K562 (cell line): ENCODE measurements around the gene OGFR. TPM values are rescaled to one million over a fixed set of nuclear protein-coding genes. Genes with fewer than 3 reads are reported as not detected.

ENCODE experiments used
- ATAC-seq: fragments of 200-7000 bp; cut with Tn5 transposase; 3 replicates; pipeline ENCODE4 v1.9.1; 2020; ENCODE audit warnings: moderate library complexity
- BruUV-seq: library from RNA; stranded (reverse); fragments of 400-500 nt; replicated peaks from 2 replicates; lab custom pipeline; 2021; lab: Mats Ljungman, UMichigan
- CTCF ChIA-PET: fragments of 300-600 bp; formaldehyde crosslinking; extraction: SDS; loops from one replicate; lab custom pipeline; 2021; ENCODE audit warnings: low intra/inter-chr PET ratio; lab: Yijun Ruan, JAX
- POLR2A ChIA-PET: fragments of 300-600, 350-650 bp; sonication (Branson Sonifier 250); formaldehyde crosslinking; extraction: SDS; loops from one replicate; lab custom pipeline; 2021; ENCODE audit warnings: antibody characterized with exemption, inconsistent platforms; lab: Yijun Ruan, JAX
- DNase-seq, 4 experiments: peaks; one replicate each; pipeline versions ENCODE4 v3.0.0 to v3.0.0-alpha.2; 2011 to 2018; ENCODE audit warnings: low spot score in 3 of 4, mixed read lengths in 3 of 4; ENCODE audit errors: extremely low read depth in 1 of 4
- FAIRE-seq: peaks from 2 replicates; lab custom pipeline; 2011; peaks lifted over from hg19 to GRCh38; lab: Jason Lieb, UNC
- H2AFZ ChIP-seq: 2 replicates; pipeline ENCODE4 v1.6.0; 2011; ENCODE audit warnings: low read depth, low read length, control low read depth, inconsistent platforms
- H3K27ac ChIP-seq: fragments of 200-600 bp; 3 replicates; pipeline ENCODE4 v1.8.0; 2011; ENCODE audit warnings: low read depth, mild to moderate bottlenecking, control low read depth, inconsistent platforms, low read length, moderate library complexity, mixed read lengths; ENCODE audit errors: extremely low read depth
- H3K27me3 ChIP-seq, 2 experiments: fragments of 300-600 bp in 1 of 2; 2 replicates in 1 of 2; 3 replicates in 1 of 2; pipeline versions ENCODE4 v1.6.0 to v1.8.0; 2011; ENCODE audit warnings: inconsistent platforms in 2 of 2, low read length in 2 of 2, mild to moderate bottlenecking in 1 of 2, mixed read lengths in 1 of 2, moderate library complexity in 1 of 2; ENCODE audit not compliant: control insufficient read depth in 2 of 2, insufficient read depth in 2 of 2
- H3K36me3 ChIP-seq: fragments of 300-600 bp; 3 replicates; pipeline ENCODE4 v1.8.0; 2011; ENCODE audit warnings: mild to moderate bottlenecking, low read length, inconsistent platforms; ENCODE audit not compliant: control insufficient read depth, insufficient read depth
- H3K4me1 ChIP-seq, 2 experiments: fragments of 200-600 bp in 1 of 2; replicated peaks in 1 of 2; 2 replicates in 1 of 2; 3 replicates in 1 of 2; pipeline versions ENCODE4 v1.5.1 to v1.8.0; 2011; ENCODE audit warnings: inconsistent platforms in 2 of 2, low read length in 2 of 2, mild to moderate bottlenecking in 1 of 2, mixed read lengths in 1 of 2, moderate library complexity in 1 of 2; ENCODE audit not compliant: control insufficient read depth in 2 of 2, insufficient read depth in 2 of 2
- H3K4me2 ChIP-seq: 2 replicates; pipeline ENCODE4 v1.6.1; 2011; ENCODE audit warnings: low read length, control low read depth, inconsistent platforms, mixed read lengths; ENCODE audit not compliant: insufficient read depth
- H3K4me3 ChIP-seq: fragments of 200-600 bp; sonication (generic), shearing (Covaris generic); 2 replicates; pipeline ENCODE4 v1.5.1; 2016; ENCODE audit warnings: control low read depth, inconsistent platforms
- H3K79me2 ChIP-seq: fragments of 200-600 bp; 3 replicates; pipeline ENCODE4 v1.8.0; 2011; ENCODE audit warnings: low read length, inconsistent platforms; ENCODE audit not compliant: control insufficient read depth, insufficient read depth
- H3K9ac ChIP-seq, 2 experiments: 2 replicates each; pipeline versions ENCODE4 v1.6.0 to v1.6.1; 2011; ENCODE audit warnings: low read depth in 2 of 2, low read length in 2 of 2, control low read depth in 1 of 2, inconsistent platforms in 1 of 2, mild to moderate bottlenecking in 1 of 2, mixed read lengths in 1 of 2; ENCODE audit not compliant: insufficient read depth in 1 of 2
- H3K9me1 ChIP-seq: one replicate; pipeline ENCODE4 v1.6.0; 2011; ENCODE audit warnings: inconsistent platforms, mild to moderate bottlenecking, low read length, moderate library complexity; ENCODE audit not compliant: control insufficient read depth, insufficient read depth
- H3K9me3 ChIP-seq: replicated peaks from 2 replicates; pipeline ENCODE4 v1.5.1; 2011; ENCODE audit warnings: low read depth, low read length, inconsistent platforms; ENCODE audit not compliant: control insufficient read depth, insufficient read depth
- H4K20me1 ChIP-seq: replicated peaks from 2 replicates; pipeline ENCODE4 v1.6.1; 2011; ENCODE audit warnings: low read length, inconsistent platforms, mixed read lengths; ENCODE audit not compliant: control insufficient read depth, insufficient read depth
- MIER1 ChIP-seq: fragments of 450-650 bp; IDR thresholded peaks from 2 replicates; pipeline ENCODE4 v1.6.1; 2016; ENCODE audit warnings: antibody characterized with exemption, mild to moderate bottlenecking, low read depth
- POLR2G ChIP-seq: fragments of 200-400 bp; formaldehyde crosslinking; IDR thresholded peaks from 2 replicates; pipeline ENCODE4 v1.6.1; 2017; ENCODE audit warnings: low read depth, mild to moderate bottlenecking, antibody characterized with exemption, low read length, moderate library complexity
- ZBTB33 ChIP-seq: sonication (generic); formaldehyde crosslinking; IDR thresholded peaks from 2 replicates; pipeline ENCODE4 v1.8.1; 2023; ENCODE audit warnings: mild to moderate bottlenecking, missing genetic modification reagents
- ZKSCAN3 ChIP-seq: fragments of 250-450 bp; sonication (Bioruptor Pico); IDR thresholded peaks from 2 replicates; pipeline ENCODE4 v1.4.0; 2020
- WGBS: fragments of 100-300 bp; shearing (Covaris generic); methylation state at CpG from one replicate; pipeline ENCODE4 v1.1.6; 2016; ENCODE audit warnings: low coverage, mixed read lengths; ENCODE audit not compliant: insufficient coverage; ENCODE audit errors: missing lambda C conversion rate; 5-methylcytosine and 5-hydroxymethylcytosine counted together
- in situ Hi-C: fragments of 300-500 bp; cut with MboI; formaldehyde crosslinking; loops from 4 replicates; pipeline ENCODE4 v1.15.0; 2018; ENCODE audit warnings: inconsistent platforms, mixed read lengths
- intact Hi-C: fragments of 100-400 bp; cut with micrococcal nuclease; formaldehyde crosslinking; loops from 2 replicates; pipeline ENCODE4 v1.14.2; 2022
- polyA plus RNA-seq, 8 experiments: library from polyadenylated mRNA; depleted of rRNA in 4 of 8; stranded (reverse) in 5 of 8; unstranded in 3 of 8; fragments of >200 nt; fragmentation: Nextera tagmentation in 2 of 8; fragmentation: Illumina TruSeq in 1 of 8; extraction: Ambion mirVana in 2 of 8; extraction: Trizol in 1 of 8; gene quantifications; 2 replicates each; pipeline versions ENCODE4 v1.2.1 to v1.2.3, GENCODE V29; 2011 to 2014; ENCODE audit warnings: inconsistent platforms in 1 of 8, missing spikeins in 1 of 8
- total RNA-seq, 7 experiments: library from RNA; depleted of rRNA in 6 of 7; stranded (reverse); fragments of >200 nt in 6 of 7; fragmentation: Illumina TruSeq in 2 of 7; extraction: Trizol in 2 of 7; gene quantifications; 2 replicates each; pipeline versions ENCODE4 v1.2.1 to v1.2.3, GENCODE V29; 2011 to 2021; ENCODE audit warnings: low replicate concordance in 1 of 7
- TF ChIP-seq, protein P1 (sequence below): fragments of 250-450 bp; sonication (Bioruptor Pico); IDR thresholded peaks from 2 replicates; pipeline ENCODE4 v1.8.0; 2022; ENCODE audit warnings: inconsistent platforms, mild to moderate bottlenecking, moderate library complexity, borderline replicate concordance
- TF ChIP-seq, protein P2 (sequence below): fragments of 250-450 bp; sonication (Bioruptor Pico); IDR thresholded peaks from 2 replicates; pipeline ENCODE4 v1.8.0; 2021; ENCODE audit warnings: moderate library complexity, mild to moderate bottlenecking, inconsistent platforms

Gene OGFR
- total and polyA plus RNA-seq, 9 of the 15 experiments (the other 6 are each of a cell fraction or from before 2014, with no cell fraction given): 0.39 to 56.3 (median 17.5) TPM

DNA sequence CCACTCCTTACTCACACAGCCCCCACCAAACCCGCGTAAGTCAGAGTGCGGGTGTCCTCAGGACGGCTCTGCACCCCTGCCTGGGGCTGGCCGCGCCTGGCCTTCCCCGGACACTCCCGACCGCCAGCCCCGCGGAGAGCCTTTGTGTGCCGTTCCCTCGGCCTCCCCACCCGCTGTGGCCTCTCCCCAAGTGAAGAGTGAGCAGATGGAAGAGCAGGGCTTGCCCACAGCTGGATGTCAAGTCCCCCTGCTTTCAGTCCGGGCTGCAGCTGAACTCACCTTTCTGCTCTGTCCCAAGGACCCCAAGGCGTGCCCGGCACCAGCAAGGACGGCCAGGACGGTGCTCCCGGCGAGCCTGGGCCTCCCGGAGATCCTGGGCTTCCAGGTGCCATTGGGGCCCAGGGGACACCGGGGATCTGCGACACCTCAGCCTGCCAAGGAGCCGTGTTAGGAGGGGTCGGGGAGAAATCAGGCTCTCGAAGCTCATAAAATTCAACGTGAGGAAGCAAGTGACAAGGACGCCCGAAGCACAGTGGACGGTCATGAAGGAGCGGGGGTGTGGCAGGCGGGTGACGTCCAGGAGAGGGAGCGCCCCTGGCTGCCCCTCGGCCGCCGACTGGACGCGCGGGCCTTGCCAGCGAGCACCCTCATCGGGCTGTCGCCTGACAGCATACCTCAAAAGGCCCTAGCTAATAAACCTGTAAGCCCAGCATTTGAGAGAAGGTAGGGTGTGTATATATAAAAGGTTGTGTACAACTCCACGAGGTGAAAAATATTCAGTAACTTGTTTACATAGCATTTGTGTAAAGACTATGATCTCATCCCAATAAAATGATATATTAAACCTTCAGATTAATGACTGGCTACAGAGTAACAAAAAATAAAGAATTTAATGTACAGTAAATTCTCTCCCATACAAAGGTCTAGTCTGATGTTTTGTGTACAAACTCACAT lies 35.9 kb downstream of the OGFR start:
- no peak overlapping the region for H3K4me2 ChIP-seq
- intact Hi-C loops (no loop called here), in situ Hi-C loops (no loop called here)
- no peak for FAIRE-seq
- no peak for DNase-seq
- no peaks in the 10 kb centered on the region for H3K9me3 ChIP-seq
- POLR2A ChIA-PET: interaction anchor here (1.0 kb wide), 1 partner anchor 10 kb away, joined by 4 read pairs; no protein-coding TSS in a partner anchor
- no peaks in the 10 kb centered on the region for H3K79me2 ChIP-seq
- H3K9ac ChIP-seq: no peak overlapping the region
- no TSS peak for BruUV-seq
- peaks cover 4% of the 10 kb centered on the region; the same call in 1 of the 3 replicates for H3K36me3 ChIP-seq
- peaks cover 6 to 34% of the 10 kb centered on the region in 2 experiments; a peak in 4 of 5 replicates for H3K4me1 ChIP-seq
- 72% methylated on average over 32 of the region's 45 CpGs for WGBS
- ATAC-seq: no peak
- CTCF ChIA-PET: no interaction called here
- TF ChIP-seq MIER1 (no peak), POLR2G (0 out of 2 replicates have a peak, but pooled peaks have one; percentile 18), ZBTB33 (CRISPR knock-in tag) (0 out of 2 replicates have a peak, but pooled peaks have one; percentile 53), ZKSCAN3 (CRISPR knock-in tag) (no peak)
- TF ChIP-seq, protein P1, sequence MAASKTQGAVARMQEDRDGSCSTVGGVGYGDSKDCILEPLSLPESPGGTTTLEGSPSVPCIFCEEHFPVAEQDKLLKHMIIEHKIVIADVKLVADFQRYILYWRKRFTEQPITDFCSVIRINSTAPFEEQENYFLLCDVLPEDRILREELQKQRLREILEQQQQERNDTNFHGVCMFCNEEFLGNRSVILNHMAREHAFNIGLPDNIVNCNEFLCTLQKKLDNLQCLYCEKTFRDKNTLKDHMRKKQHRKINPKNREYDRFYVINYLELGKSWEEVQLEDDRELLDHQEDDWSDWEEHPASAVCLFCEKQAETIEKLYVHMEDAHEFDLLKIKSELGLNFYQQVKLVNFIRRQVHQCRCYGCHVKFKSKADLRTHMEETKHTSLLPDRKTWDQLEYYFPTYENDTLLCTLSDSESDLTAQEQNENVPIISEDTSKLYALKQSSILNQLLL: no peak
- TF ChIP-seq, protein P2, sequence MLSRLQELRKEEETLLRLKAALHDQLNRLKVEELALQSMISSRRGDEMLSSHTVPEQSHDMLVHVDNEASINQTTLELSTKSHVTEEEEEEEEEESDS: no peak
- H3K4me3 ChIP-seq: no peak overlapping the region
- H2AFZ ChIP-seq: no peak overlapping the region
- H4K20me1 ChIP-seq: no peaks in the 10 kb centered on the region
- peaks cover 0 to 9% of the 10 kb centered on the region in 2 experiments; a peak in 1 of 5 replicates for H3K27me3 ChIP-seq
- H3K27ac ChIP-seq: no peak overlapping the region
- H3K9me1 ChIP-seq: no peaks in the 10 kb centered on the region
